GM12875 (cell line): ENCODE measurements around the gene RIPK4.

ENCODE experiments used
- H3K4me3 ChIP-seq: one replicate; pipeline ENCODE4 v1.5.1; 2011; ENCODE audit warnings: low read depth, low read length, control low read depth
- CTCF ChIP-seq: IDR thresholded peaks from 2 replicates; pipeline ENCODE4 v1.5.1; 2011; ENCODE audit warnings: low read depth, mild to moderate bottlenecking, control low read depth, inconsistent platforms, low read length, moderate library complexity, borderline replicate concordance; ENCODE audit not compliant: insufficient read depth

RIPK4 gene

DNA sequence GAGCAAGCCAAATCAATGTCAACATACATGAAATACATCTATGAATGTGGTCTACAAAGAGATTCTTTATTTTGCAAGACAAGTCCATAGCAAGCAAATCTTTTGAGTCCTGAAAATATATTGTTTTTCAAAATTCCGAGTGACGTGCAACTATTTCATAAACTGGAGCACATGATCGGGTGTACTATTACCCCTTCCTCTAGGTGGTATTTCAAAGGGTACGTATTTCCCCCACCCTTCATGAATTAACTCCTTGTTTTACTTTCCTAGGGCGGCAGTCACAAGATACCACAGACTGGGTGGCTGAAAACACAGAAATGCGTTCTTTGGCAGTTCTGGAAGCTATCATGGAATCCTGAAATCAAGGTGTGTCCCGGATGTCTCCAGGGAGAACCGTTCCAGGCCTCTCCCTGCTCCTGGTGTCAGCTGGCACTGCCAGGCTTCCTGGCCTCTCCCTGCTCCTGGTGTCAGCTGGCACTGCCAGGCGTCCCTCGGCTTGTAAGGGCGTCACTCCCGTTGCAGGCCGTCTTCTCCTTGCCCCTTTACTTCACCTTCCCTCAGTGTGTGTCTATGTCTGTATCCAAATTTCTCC is 55.3 kb downstream of the RIPK4 start:
- no peak for TF ChIP-seq CTCF

DNA sequence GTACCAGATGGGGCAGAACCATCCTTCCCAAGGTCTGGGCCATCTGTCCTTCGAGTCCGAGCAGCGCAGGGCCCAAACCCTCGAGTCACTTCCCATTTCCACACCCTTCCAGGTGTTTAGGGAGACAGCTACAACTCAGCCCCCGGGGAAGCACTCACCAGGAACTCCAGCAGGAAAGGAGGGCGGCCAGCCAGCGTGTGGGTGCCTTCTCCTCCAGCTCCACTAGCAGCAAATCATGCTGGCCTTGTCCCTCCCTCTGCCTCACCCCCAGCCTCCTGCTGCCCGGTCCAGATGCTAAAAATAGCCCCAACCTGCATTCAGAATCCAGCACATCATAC is 56.1 kb downstream of the RIPK4 start:
- TF ChIP-seq CTCF = no peak
- H3K4me3 ChIP-seq = no peak overlapping the region

More for the DNA sequence above, 55.3 kb downstream of the RIPK4 start:
- no peak overlapping the region for H3K4me3 ChIP-seq

GRCh38 chr21:41709965-41710822 is 56.7 kb downstream of the RIPK4 start:
- no peak overlapping the region for H3K4me3 ChIP-seq
- TF ChIP-seq CTCF = no peak

- H3K4me3 ChIP-seq = no peak overlapping the region
- no peak for TF ChIP-seq CTCF
These were observed 57.7 kb downstream of the RIPK4 start for GRCh38 chr21:41709166-41709565.

DNA sequence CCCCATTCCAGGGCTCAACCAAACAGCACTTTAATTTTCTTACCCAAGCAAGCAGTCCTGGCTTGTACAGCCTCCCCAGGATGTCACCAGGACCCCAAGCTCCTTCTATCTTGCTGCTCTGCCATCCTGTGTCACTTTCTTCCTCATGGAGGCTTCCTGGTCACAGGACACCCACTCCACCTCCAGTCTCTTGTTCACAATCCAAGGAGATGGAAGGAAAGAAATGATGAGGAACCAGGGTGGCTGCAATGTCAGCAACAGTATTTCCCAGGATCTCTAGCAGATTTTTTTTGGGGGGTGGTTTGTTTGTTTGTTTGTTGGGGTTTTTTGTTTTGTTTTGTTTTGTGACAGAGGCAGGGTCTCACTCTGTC is 58.9 kb downstream of the RIPK4 start:
- TF ChIP-seq CTCF = no peak
- no peak overlapping the region for H3K4me3 ChIP-seq

GRCh38 chr21:41707231-41707959 is 59.5 kb downstream of the RIPK4 start:
- no peak for TF ChIP-seq CTCF
- H3K4me3 ChIP-seq = no peak overlapping the region
